Thyroid gland (tissue), 4 donors: ENCODE data around the gene DST.

Source experiments
- POLR2A ChIP-seq, 2 donors: fragments of 450-650 bp; IDR thresholded peaks; one replicate each; pipeline ENCODE4 v1.6.1; 2017; ENCODE audit warnings: antibody characterized with exemption in 2 of 2, mild to moderate bottlenecking in 2 of 2, moderate library complexity in 1 of 2
- TF ChIP-seq, protein P1 (sequence below), 6 experiments: fragments of 200-600 bp in 3 of 6; fragments of 450-650 bp in 3 of 6; sonication (generic) in 3 of 6; IDR thresholded peaks; one replicate each; pipeline ENCODE4 v1.5.1; 2016 to 2019; ENCODE audit warnings: antibody characterized with exemption in 6 of 6, mild to moderate bottlenecking in 2 of 6, inconsistent platforms in 1 of 6, moderate library complexity in 1 of 6

DNA sequence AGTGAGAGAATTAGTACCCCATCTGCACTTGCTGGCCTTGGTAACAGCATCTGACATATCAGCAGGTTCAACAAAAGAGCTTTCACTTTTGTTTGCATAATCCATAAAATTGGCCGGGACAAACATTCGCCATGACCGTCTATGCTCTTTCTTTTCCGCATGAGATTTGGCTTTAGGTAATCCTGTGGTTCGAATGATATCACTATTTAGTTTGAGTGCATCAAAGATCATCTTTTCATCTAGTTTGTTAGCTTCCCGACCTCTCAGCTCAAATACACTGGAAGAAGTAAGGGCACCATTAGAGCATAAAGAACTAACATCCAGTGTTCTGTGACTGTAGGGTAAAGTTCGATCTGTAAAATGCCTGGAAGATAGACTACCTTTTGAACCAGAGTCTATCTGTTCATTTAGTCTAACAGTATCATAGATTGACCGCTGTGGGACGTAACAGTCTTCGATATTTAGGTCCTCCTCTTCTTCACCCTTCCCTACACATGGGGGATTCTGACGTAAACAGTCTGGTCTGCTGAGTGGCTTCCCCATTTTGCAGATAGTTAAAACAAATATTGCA lies 101.6 kb downstream of the DST start:
- peak in 1 of 2 donors; percentile 6 for TF ChIP-seq POLR2A (IDR thresholded peaks at IDR 0.05)
- TF ChIP-seq, protein P1, sequence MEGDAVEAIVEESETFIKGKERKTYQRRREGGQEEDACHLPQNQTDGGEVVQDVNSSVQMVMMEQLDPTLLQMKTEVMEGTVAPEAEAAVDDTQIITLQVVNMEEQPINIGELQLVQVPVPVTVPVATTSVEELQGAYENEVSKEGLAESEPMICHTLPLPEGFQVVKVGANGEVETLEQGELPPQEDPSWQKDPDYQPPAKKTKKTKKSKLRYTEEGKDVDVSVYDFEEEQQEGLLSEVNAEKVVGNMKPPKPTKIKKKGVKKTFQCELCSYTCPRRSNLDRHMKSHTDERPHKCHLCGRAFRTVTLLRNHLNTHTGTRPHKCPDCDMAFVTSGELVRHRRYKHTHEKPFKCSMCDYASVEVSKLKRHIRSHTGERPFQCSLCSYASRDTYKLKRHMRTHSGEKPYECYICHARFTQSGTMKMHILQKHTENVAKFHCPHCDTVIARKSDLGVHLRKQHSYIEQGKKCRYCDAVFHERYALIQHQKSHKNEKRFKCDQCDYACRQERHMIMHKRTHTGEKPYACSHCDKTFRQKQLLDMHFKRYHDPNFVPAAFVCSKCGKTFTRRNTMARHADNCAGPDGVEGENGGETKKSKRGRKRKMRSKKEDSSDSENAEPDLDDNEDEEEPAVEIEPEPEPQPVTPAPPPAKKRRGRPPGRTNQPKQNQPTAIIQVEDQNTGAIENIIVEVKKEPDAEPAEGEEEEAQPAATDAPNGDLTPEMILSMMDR (IDR thresholded peaks at IDR 0.05): no peak
